Sigmoid colon (tissue), 4 donors: ENCODE data around the gene ASB8.

ENCODE experiments used
- CTCF ChIP-seq, 4 experiments: fragments of 450-650 bp in 3 of 4; fragments of 200-600 bp in 1 of 4; IDR thresholded peaks; one replicate each; pipeline ENCODE4 v1.5.1; 2016 to 2019; ENCODE audit warnings: antibody characterized with exemption in 4 of 4, mild to moderate bottlenecking in 3 of 4, moderate library complexity in 2 of 4
- EP300 ChIP-seq, 4 donors: sonication (generic); formaldehyde crosslinking; IDR thresholded peaks; one replicate each; pipeline ENCODE4 v1.6.1; 2017; ENCODE audit warnings: antibody characterized with exemption in 4 of 4
- POLR2A ChIP-seq, 2 donors: fragments of 450-650 bp; IDR thresholded peaks; one replicate each; pipeline ENCODE4 v1.6.1; 2016; ENCODE audit warnings: antibody characterized with exemption in 2 of 2, mild to moderate bottlenecking in 2 of 2, moderate library complexity in 2 of 2

GRCh38 chr12:48143898-48144297, 13.4 kb downstream of the ASB8 start:
- TF ChIP-seq CTCF (IDR thresholded peaks at IDR 0.05): no peak
- no peak for TF ChIP-seq POLR2A (IDR thresholded peaks at IDR 0.05)
- no peak for TF ChIP-seq EP300 (IDR thresholded peaks at IDR 0.05)
